ENCODE results near the gene QARS1. TPM values are rescaled to one million over a fixed set of nuclear protein-coding genes. Genes with fewer than 3 reads are reported as not detected.

Gene QARS1
- polyA plus RNA-seq, 1 donor (not counting 4 experiments of a cell fraction or from before 2014, with no cell fraction given), result 131 TPM

DNA sequence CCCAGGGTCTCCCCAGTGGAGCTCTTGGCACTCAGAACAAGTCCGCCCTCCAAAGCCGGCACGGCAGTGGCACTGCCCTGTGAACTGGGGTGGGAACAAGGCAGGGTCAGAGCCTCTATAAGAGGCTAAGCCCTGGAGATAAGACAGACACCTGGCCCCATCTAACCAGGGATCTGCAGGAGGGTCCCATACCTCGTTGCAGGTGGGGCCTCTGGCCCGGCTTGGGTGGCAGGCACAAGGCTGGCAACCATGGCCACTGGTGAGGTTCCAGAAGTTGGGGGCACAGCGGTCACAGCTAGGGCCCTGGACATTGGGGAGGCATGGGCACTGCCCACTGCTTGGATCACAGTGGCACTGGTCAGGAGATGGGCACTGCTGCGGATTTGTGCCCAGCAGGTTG lies 19.6 kb upstream of the QARS1 start:
- Histone ChIP-seq H3K4me3 (ENCODE audit: control insufficient read depth in 2 of 3, extremely low read depth in 1 of 3, insufficient read depth in 2 of 3, low read depth in 1 of 3, low read length in 3 of 3) (no peak overlapping the region), H3K9me3 (ENCODE audit: control insufficient read depth, low read depth, low read length) (no peaks in the 10 kb centered on the region), H3K9ac (ENCODE audit: control insufficient read depth, extremely low read depth, insufficient read depth, low read length) (no peak overlapping the region), H3K27ac (ENCODE audit: control insufficient read depth, insufficient read depth, low read length) (no peak overlapping the region), H2AFZ (ENCODE audit: control insufficient read depth, low read length) (no peak overlapping the region), H3K79me2 (ENCODE audit: control insufficient read depth, insufficient read depth, low read length) (peaks cover 9% of the 10 kb centered on the region), H3K27me3 (ENCODE audit: control insufficient read depth, extremely low read depth, insufficient read depth, low read length) (no peaks in the 10 kb centered on the region), H3K4me2 (ENCODE audit: control insufficient read depth, extremely low read depth, insufficient read depth, low read depth, low read length) (no peak overlapping the region), H3K9me1 (ENCODE audit: control insufficient read depth, extremely low read depth, insufficient read depth, low read length) (peaks cover 2% of the 10 kb centered on the region), H4K20me1 (ENCODE audit: control insufficient read depth, extremely low read depth, insufficient read depth, low read length) (no peaks in the 10 kb centered on the region), H3K36me3 (ENCODE audit: control insufficient read depth in 2 of 2, extremely low read depth in 1 of 2, insufficient read depth in 2 of 2, low read length in 2 of 2) (peaks cover 35 to 38% of the 10 kb centered on the region in 2 experiments), H3K4me1 (ENCODE audit: control insufficient read depth, extremely low read depth, insufficient read depth, low read length) (peaks cover 9% of the 10 kb centered on the region)
- TF ChIP-seq, protein P1, sequence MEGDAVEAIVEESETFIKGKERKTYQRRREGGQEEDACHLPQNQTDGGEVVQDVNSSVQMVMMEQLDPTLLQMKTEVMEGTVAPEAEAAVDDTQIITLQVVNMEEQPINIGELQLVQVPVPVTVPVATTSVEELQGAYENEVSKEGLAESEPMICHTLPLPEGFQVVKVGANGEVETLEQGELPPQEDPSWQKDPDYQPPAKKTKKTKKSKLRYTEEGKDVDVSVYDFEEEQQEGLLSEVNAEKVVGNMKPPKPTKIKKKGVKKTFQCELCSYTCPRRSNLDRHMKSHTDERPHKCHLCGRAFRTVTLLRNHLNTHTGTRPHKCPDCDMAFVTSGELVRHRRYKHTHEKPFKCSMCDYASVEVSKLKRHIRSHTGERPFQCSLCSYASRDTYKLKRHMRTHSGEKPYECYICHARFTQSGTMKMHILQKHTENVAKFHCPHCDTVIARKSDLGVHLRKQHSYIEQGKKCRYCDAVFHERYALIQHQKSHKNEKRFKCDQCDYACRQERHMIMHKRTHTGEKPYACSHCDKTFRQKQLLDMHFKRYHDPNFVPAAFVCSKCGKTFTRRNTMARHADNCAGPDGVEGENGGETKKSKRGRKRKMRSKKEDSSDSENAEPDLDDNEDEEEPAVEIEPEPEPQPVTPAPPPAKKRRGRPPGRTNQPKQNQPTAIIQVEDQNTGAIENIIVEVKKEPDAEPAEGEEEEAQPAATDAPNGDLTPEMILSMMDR (optimal IDR thresholded peaks at IDR 0.05 in 1 of 3, IDR thresholded peaks at IDR 0.05 in 1 of 3, conservative IDR thresholded peaks at IDR 0.05 in 1 of 3; ENCODE audit: extremely low read depth in 1 of 3, insufficient read depth in 2 of 3, low read length in 3 of 3), result no peak
- TF ChIP-seq EZH2 (IDR thresholded peaks at IDR 0.05; ENCODE audit: low read length), result no peak
- FAIRE-seq, result no peak
- no peak for DNase-seq (ENCODE audit: low read depth, low spot score)
- dilution Hi-C loops (cut with MboI; ENCODE audit: extremely low pct_ligation_motif_present, low sequenced_read_pairs), result no loop called here

DNA sequence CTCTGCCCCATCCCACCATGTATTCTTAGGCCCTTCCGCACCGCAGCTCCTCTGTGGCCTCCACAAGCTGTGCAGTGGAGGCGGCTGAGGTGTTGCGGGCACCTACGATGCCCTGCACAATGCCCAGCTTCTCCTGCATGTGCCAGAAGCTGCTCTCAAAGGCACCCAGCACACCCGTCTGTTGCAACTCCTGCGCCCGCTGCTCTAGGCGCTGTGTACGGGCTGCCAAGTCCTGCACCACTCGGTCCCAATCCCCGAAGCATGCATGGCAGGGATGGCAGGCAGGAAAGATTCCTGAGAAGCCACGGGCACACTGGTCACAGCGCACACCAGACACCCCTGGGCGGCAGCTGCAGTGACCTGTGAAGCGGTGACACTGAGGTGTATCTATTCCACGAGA lies 19.1 kb upstream of the QARS1 start:
- DNase-seq (ENCODE audit: low read depth, low spot score), result no peak
- H3K36me3 ChIP-seq (ENCODE audit: control insufficient read depth in 2 of 2, extremely low read depth in 1 of 2, insufficient read depth in 2 of 2, low read length in 2 of 2), result peaks cover 33 to 38% of the 10 kb centered on the region in 2 experiments
- no peak overlapping the region for H3K9ac ChIP-seq (ENCODE audit: control insufficient read depth, extremely low read depth, insufficient read depth, low read length)
- dilution Hi-C loops (cut with MboI; ENCODE audit: extremely low pct_ligation_motif_present, low sequenced_read_pairs), result no loop called here
- no peaks in the 10 kb centered on the region for H3K9me3 ChIP-seq (ENCODE audit: control insufficient read depth, low read depth, low read length)
- no peak for FAIRE-seq
- TF ChIP-seq, protein P1 (optimal IDR thresholded peaks at IDR 0.05 in 1 of 3, IDR thresholded peaks at IDR 0.05 in 1 of 3, conservative IDR thresholded peaks at IDR 0.05 in 1 of 3; ENCODE audit: extremely low read depth in 1 of 3, insufficient read depth in 2 of 3, low read length in 3 of 3), result no peak
- no peak for TF ChIP-seq EZH2 (IDR thresholded peaks at IDR 0.05; ENCODE audit: low read length)
- no peak overlapping the region for H3K4me3 ChIP-seq (ENCODE audit: control insufficient read depth in 2 of 3, extremely low read depth in 1 of 3, insufficient read depth in 2 of 3, low read depth in 1 of 3, low read length in 3 of 3)
- H2AFZ ChIP-seq (ENCODE audit: control insufficient read depth, low read length), result no peak overlapping the region
- H3K79me2 ChIP-seq (ENCODE audit: control insufficient read depth, insufficient read depth, low read length), result peaks cover 15% of the 10 kb centered on the region
- H3K27ac ChIP-seq (ENCODE audit: control insufficient read depth, insufficient read depth, low read length), result no peak overlapping the region
- H3K4me1 ChIP-seq (ENCODE audit: control insufficient read depth, extremely low read depth, insufficient read depth, low read length), result peaks cover 13% of the 10 kb centered on the region
- peaks cover 2% of the 10 kb centered on the region for H3K9me1 ChIP-seq (ENCODE audit: control insufficient read depth, extremely low read depth, insufficient read depth, low read length)
- H4K20me1 ChIP-seq (ENCODE audit: control insufficient read depth, extremely low read depth, insufficient read depth, low read length), result no peaks in the 10 kb centered on the region
- H3K27me3 ChIP-seq (ENCODE audit: control insufficient read depth, extremely low read depth, insufficient read depth, low read length), result no peaks in the 10 kb centered on the region
- no peak overlapping the region for H3K4me2 ChIP-seq (ENCODE audit: control insufficient read depth, extremely low read depth, insufficient read depth, low read depth, low read length)
